RWPE1 (cell line): Measurements from ENCODE around the gene CRACR2B.
A peak's percentile ranks its signal among the peaks of the same experiment; 100 is the strongest.

Experiments used
- CTCF ChIA-PET: fragments of 350-600 bp; sonication (Branson Sonifier 250); formaldehyde crosslinking; extraction: SDS; loops from one replicate; lab custom pipeline; 2021; lab: Yijun Ruan, JAX
- POLR2A ChIA-PET: fragments of 400-600 bp; formaldehyde crosslinking; extraction: SDS; loops from one replicate; lab custom pipeline; 2020; ENCODE audit warnings: antibody characterized with exemption; ENCODE audit not compliant: low non-redundant PET; lab: Yijun Ruan, JAX
- DNase-seq: peaks from one replicate; pipeline ENCODE4 v3.0.0; 2012; ENCODE audit warnings: low spot score
- H3K27ac ChIP-seq: fragments of 450-650 bp; 2 replicates; pipeline ENCODE4 v1.5.1; 2017
- CTCF ChIP-seq: fragments of 450-650 bp; conservative IDR thresholded peaks from 2 replicates; pipeline ENCODE4 v1.5.1; 2017; ENCODE audit warnings: low read depth, mild to moderate bottlenecking

CRACR2B gene

DNA sequence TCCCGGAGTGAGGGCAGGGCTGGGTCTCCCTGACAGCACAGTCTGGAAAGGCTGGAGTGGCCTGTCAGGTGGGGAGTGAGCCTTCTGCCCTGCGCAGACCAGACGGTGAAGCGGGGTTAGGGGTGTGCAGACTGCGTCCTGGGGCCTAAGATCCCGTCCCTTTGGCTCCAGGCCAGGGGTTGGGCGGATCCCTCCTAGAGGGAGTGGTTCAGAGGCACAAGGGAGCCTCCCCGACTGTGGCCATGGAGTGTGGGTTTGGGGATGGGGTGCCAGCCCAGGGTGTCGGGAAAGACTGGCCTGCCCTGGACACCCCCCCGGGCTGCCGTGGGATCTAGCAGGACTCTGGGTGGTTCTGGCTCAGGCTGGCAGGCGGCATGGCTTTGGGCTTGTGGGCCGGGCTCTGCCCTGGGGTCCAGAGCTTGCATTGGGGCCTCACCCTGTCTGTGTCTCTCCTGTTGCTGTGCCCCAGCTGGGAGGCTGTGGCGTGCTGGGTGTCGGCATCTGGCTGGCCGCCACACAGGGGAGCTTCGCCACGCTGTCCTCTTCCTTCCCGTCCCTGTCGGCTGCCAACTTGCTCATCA is 34.5 kb downstream of the CRACR2B start:
- H3K27ac ChIP-seq = peak overlapping the region; percentile 74
- TF ChIP-seq CTCF = no peak
- DNase-seq = no peak
- POLR2A ChIA-PET = no interaction called here
- CTCF ChIA-PET = no interaction called here

- DNase-seq = no peak
- no peak for TF ChIP-seq CTCF
- peak overlapping the region; percentile 74 for H3K27ac ChIP-seq
- CTCF ChIA-PET = no interaction called here
- POLR2A ChIA-PET = no interaction called here
Observed at GRCh38 chr11:862696-863022, 34.9 kb downstream of the CRACR2B start.

GRCh38 chr11:863023-863909 is 35.5 kb downstream of the CRACR2B start:
- peak overlapping the region; percentile 74 for H3K27ac ChIP-seq
- DNase-seq = no peak
- POLR2A ChIA-PET = no interaction called here
- CTCF ChIA-PET = interaction anchor here (0.9 kb wide), 1 partner anchor 15 kb away, joined by 3 read pairs; no protein-coding TSS in a partner anchor
- no peak for TF ChIP-seq CTCF

DNA sequence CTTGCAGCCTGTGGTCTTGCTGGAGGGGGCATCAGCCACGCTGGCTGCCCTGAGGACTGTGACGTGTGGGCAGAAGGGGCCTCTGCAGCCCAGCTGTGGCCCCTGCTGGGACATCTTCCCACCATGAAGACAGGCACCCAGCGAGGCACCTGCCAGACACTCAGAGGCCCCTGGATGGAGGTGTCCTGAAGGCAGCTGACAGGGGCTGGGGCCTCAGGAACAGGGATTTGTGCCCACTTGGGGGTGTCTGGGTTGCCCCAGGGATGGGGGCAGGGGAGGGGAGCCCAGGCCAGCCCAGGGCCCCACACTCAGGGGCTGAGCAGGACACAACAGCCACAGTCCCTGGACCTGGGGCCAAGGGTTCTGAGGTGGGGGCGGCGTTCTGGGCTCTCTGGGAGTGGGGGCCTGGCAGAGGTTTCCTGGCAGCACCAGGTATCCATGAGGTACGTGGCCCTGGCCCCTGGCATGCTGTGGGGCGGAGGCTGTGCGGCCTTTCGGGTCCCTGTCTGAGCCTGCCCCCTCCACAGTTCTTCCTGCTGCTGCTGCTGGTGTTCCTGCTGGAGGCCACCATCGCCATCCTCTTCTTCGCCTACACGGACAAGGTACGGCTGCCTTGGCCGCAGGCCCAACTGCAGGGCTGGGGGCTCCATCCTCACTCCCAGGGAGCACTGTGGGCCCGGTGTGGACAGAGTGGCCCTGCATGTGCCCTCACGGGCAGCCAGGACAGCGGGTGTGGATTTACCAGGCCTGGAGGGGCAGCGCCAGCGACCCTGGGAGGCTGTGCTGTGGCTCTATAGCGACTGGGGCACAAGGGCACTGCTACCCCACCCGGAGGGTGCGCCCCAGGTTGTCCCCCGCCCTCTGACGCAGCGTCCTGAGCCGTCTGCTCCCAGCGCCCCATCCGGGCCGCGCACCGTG is 36.5 kb downstream of the CRACR2B start:
- ChIA-PET POLR2A (no interaction called here), CTCF (interaction anchor here (0.9 kb wide), 1 partner anchor 16 kb away, joined by 3 read pairs; no protein-coding TSS in a partner anchor)
- TF ChIP-seq CTCF = no peak
- DNase-seq = no peak
- peak overlapping the region; percentile 74 for H3K27ac ChIP-seq

DNA sequence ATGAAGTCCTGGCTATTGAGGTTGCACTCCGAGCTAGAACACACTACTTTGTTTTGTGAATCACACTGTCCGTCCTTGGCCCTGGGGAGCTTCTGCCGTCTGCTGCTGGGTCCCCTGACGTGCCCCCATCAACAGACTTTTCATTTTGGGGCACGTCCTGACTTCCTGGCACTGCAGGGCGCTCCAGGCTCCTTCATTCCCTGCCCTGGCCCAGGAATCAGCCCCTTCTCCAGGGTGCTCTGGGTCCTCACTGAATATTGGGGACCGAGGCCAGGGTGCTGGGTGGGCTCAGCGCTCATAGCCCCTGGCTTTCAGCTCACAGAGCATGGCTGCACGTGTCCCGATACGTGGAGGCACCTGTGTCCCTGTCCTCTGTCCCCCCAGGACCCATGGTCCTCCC is 37.2 kb downstream of the CRACR2B start:
- no peak for TF ChIP-seq CTCF
- peak overlapping the region; percentile 74 for H3K27ac ChIP-seq
- no peak for DNase-seq
- CTCF ChIA-PET = interaction anchor here (0.7 kb wide), 1 partner anchor 190 kb away, joined by 3 read pairs; no protein-coding TSS in a partner anchor
- POLR2A ChIA-PET = no interaction called here
